Cerebellar nuclear complex (tissue), 1 donor: ENCODE data around the gene MRPL45.
A peak's percentile ranks its signal among the peaks of the same experiment; 100 is the strongest.
"Not testable (repeated sequence)": the region's sequence is repeated elsewhere in the genome, so short reads cannot be mapped to it uniquely, and the experiment has no call there.

Experiments
- DNase-seq, 2 experiments: peaks; one replicate each; lab custom pipeline; 2025; lab: John Stamatoyannopoulos, UW

Gene MRPL45

DNA sequence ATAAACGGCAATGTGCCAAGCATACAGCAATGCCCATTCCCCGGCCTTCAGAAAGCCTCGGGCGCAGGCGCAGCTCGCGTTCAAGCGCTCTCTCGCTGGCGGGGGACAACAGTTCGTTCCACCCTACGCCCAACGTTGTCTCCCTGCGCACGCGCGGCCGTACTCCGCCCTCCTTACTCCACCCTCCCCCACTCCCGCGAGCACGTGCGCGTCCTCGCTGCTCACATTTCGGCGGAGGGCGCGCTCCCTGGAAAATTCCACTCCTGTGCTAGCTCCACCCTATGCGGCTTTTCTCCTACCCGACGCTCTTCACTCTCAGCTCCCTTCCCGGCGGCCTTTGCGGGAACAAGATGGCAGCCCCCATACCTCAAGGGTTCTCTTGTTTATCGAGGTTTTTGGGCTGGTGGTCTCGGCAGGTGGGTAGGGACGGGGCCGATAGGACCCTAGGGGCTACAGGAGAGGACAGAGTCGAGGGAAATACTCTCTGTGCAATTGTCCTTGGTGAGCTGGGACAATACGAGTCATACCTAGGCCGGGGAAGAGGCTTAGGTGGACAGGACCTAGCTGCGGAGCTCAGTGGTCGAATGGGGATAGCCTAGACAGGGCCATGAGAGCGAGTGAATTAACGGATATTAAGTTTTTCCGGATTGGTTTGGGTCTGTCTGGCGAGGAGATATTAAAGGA is at the start of gene MRPL45:
TSS of gene MRPL45 (plus strand) at position 335 of the 684 bp plus-strand sequence. CDS start at position 351, 16 bp downstream.
- DNase-seq: peak; percentile 81 to 89

GRCh38 chr17:38253191-38253590 is 43.8 kb upstream of the MRPL45 start:
- not testable (repeated sequence) for DNase-seq

GRCh38 chr17:38254357-38254756 is 42.6 kb upstream of the MRPL45 start:
- not testable (repeated sequence) for DNase-seq

GRCh38 chr17:38257013-38257621 is 39.9 kb upstream of the MRPL45 start:
- peak in 1 of 2 experiments; percentile 37 for DNase-seq

- not testable (repeated sequence) for DNase-seq
Observed at GRCh38 chr17:38265974-38266506, 30.9 kb upstream of the MRPL45 start.

GRCh38 chr17:38266571-38266970 is 30.4 kb upstream of the MRPL45 start:
- not testable (repeated sequence) for DNase-seq

DNA sequence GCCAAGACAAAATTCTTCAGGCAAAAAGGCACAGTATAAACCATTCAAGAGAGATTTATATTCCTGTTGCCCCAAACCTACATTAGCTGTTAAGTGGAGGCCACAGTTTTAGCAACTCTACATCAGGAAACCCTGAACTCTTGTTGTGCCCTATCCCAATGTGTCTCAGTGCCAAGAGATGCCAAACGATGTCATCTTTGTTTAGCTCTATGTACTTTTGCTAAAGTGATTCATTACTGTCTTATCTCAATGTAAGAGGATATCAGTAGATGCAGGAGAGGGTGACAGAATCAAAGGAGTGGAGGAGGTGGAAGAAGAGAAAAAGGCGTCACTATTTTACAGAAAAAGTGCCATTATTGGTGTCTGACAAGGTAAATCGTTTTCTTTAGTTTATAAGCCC is 28.8 kb upstream of the MRPL45 start:
- DNase-seq: not testable (repeated sequence)

DNA sequence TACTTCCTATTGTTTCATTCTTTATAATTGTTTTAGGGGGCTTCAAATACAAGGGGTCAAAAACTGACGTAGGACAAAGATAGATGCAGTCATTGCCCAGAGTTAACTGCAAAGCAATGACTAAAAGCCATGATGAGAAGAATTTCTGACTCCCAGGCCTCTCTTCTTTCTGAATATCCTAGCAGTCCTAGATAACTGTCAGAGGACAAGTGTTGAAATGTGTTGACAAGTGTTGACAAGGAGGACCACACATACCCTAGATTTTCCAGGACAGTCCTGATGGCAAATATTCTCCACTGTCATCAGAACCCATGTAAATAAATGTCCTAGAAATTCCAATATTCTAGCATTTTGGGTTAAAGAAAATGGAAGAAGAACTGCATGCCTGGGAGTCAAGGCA is 27.9 kb upstream of the MRPL45 start:
- not testable (repeated sequence) for DNase-seq

- not testable (repeated sequence) for DNase-seq
Observed at GRCh38 chr17:38269552-38269951, 27.4 kb upstream of the MRPL45 start.

- DNase-seq: not testable (repeated sequence)
Observed at GRCh38 chr17:38285994-38286393, 11.0 kb upstream of the MRPL45 start.

- not testable (repeated sequence) for DNase-seq
Observed at GRCh38 chr17:38286501-38287091, 10.4 kb upstream of the MRPL45 start.

DNA sequence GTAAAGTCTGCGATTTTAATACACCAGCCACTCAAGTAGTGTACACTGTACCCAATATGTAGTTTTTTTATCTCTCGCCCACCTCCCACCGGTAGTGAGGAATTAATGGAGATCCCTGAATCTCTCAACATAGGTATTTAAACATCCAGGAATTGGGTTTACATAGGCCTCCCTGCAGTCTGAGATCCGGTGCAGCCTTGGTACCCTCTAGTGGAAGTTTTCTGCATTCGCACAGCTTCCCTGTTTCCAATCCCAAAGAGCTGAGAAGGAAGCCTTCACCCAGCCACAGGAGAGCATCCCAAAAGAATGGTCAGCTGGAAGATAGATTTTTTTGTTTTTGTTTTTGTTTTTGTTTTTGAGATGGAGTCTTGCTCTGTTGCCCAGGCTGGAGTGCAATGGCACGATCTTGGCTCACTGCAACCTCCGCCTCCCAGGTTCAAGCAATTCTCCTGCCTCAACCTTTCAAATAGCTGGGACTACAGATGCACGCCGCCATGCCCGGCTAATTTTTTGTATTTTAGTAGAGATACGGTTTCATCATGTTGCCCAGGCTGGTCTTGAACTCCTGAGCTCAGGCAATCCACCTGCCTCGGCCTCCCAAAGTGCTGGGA is 8.6 kb upstream of the MRPL45 start:
- not testable (repeated sequence) for DNase-seq

DNA sequence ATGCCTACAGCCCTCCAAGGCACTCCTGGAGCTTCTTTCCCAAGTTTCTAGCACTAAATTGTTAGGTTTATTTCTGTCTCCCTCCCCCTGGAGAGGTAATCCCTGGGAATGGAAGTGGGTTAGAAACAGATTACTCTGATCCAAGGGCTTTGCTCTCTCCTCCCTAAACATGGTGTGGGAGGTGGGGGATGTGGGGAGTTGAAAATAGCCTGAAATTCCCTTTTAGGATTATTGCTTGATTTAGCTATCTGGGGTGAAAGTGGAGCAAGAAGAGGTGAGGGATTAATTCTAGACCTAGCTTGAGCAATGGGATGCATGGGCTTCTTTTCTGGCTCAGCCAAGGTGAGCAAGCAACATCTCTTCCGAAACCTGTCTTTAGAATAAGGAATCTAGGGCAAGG is 7.2 kb upstream of the MRPL45 start:
- not testable (repeated sequence) for DNase-seq

GRCh38 chr17:38295602-38296365 is 1.2 kb upstream of the MRPL45 start:
- not testable (repeated sequence) for DNase-seq

- DNase-seq: no peak
Observed at GRCh38 chr17:38315497-38315896, 18.5 kb downstream of the MRPL45 start.

- no peak for DNase-seq
Observed at GRCh38 chr17:38317081-38317480, 20.1 kb downstream of the MRPL45 start.

GRCh38 chr17:38320482-38320881 is 23.5 kb downstream of the MRPL45 start:
- DNase-seq: no peak

- no peak for DNase-seq
Observed at GRCh38 chr17:38322156-38322779, 25.3 kb downstream of the MRPL45 start.

- DNase-seq: no peak
Observed at GRCh38 chr17:38322897-38323296, 25.9 kb downstream of the MRPL45 start.

DNA sequence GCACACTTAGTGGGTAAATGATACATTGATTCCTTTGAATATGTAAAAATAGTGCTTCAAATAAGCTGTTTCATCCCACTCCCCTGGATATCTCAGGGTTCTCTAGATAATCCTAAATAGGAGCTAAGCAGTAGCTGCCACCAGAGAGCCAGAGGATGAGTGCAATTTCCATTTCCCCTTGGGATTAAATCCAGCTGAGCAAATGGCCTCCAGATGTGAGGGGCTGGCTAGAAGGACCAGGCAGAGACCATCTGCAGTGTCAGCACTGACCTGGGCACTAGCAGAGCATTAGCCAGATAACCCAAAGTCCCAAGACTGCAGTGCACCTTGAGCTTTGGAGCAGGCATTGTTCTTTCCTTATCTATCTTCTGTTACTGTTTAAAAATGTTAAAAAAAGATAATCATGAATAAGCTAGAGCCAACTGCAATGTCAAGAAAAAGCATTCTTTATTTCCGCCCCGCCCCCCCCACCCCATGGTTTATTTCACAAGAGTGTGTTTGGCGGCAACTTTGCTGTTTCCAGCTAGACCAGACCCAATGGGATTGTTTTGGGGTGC is 27.3 kb downstream of the MRPL45 start:
- DNase-seq: no peak

DNA sequence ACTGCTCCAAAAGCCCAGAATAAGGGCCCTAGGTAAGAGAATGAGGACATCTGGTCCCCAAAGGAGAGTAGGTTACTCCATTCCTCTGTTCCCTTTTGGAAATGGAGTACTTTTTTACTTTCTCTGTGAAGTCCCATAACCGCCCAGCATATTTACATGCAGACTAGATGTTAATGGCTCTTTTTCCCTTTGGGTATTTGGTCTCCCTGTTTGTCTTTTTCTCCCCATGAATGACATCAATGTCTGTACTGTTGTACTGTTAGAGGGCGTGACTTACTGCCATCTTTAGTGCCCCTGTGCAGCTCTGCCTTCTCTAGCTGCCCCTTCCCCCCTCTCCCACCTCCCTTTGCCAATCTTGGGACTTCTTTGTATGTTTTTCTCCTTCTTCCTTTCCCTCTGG is 27.8 kb downstream of the MRPL45 start:
- DNase-seq: no peak
